Activated CD4-positive, alpha-beta memory T cell treated with anti-CD3 and anti-CD28 coated beads, Interleukin-2, amount 10 ng/mL, durations not matched to agents 7 days and 5 days (primary cell): ENCODE results near the gene SLA2. TPM values are rescaled to one million over a fixed set of nuclear protein-coding genes. Genes with fewer than 3 reads are reported as not detected.
"Not testable (repeated sequence)": the region's sequence is repeated elsewhere in the genome, so short reads cannot be mapped to it uniquely, and the experiment has no call there.

Source experiments
- CTCF ChIA-PET: fragments of 350-600 bp; sonication (Branson Sonifier 250); formaldehyde crosslinking; loops from one replicate; lab custom pipeline; 2021; ENCODE audit warnings: antibody characterized with exemption, inconsistent platforms; lab: Charles Lee
- POLR2A ChIA-PET: fragments of 350-600 bp; sonication (Branson Sonifier 250); formaldehyde crosslinking; loops from one replicate; lab custom pipeline; 2021; ENCODE audit warnings: antibody characterized with exemption; lab: Charles Lee
- DNase-seq: peaks from one replicate; pipeline ENCODE4 v3.0.0-alpha.2; 2020
- H3K27ac Mint-ChIP-seq: one replicate; pipeline ENCODE4 v1.8.0; 2021; ENCODE audit warnings: mild to moderate bottlenecking, mixed read lengths
- H3K27me3 Mint-ChIP-seq: one replicate; pipeline ENCODE4 v1.8.0; 2021; ENCODE audit warnings: mixed read lengths
- H3K36me3 Mint-ChIP-seq: one replicate; pipeline ENCODE4 v1.8.0; 2021; ENCODE audit warnings: low read depth, mixed read lengths
- H3K4me1 Mint-ChIP-seq: one replicate; pipeline ENCODE4 v1.8.0; 2021; ENCODE audit warnings: mixed read lengths
- H3K4me3 Mint-ChIP-seq: one replicate; pipeline ENCODE4 v1.8.0; 2021; ENCODE audit warnings: mild to moderate bottlenecking, mixed read lengths
- H3K9me3 Mint-ChIP-seq: one replicate; pipeline ENCODE4 v1.8.0; 2021; ENCODE audit warnings: mixed read lengths
- total RNA-seq, 2 experiments: library from RNA; stranded (reverse); gene quantifications; one replicate each; pipeline ENCODE4 v1.2.3, GENCODE V29; 2021

SLA2 gene
- total RNA-seq, 2 experiments from 2014 or later, result 78.6 to 79.9 TPM

- no peak overlapping the region for H3K27ac Mint-ChIP-seq
- H3K36me3 Mint-ChIP-seq, result peaks cover 4% of the 10 kb centered on the region
- CTCF ChIA-PET, result interaction anchor here (2.2 kb wide), 1 partner anchor 35 kb away, joined by 11 read pairs; the partner anchor contains the start of gene RAB5IF
- POLR2A ChIA-PET, result interaction anchor here (9.1 kb wide), 1 partner anchor 35 kb away, joined by 113 read pairs; the partner anchor contains the start of gene RAB5IF
- H3K4me3 Mint-ChIP-seq, result no peak overlapping the region
- DNase-seq, result no peak
- no peaks in the 10 kb centered on the region for H3K27me3 Mint-ChIP-seq
- peaks cover 5% of the 10 kb centered on the region for H3K9me3 Mint-ChIP-seq
- peaks cover 18% of the 10 kb centered on the region for H3K4me1 Mint-ChIP-seq
Measured at GRCh38 chr20:36569847-36570429, 76.1 kb downstream of the SLA2 start.

- Mint-ChIP-seq H3K4me3 (no peak overlapping the region), H3K4me1 (peaks cover 7% of the 10 kb centered on the region)
- POLR2A ChIA-PET, result interaction anchor here (0.8 to 1.1 kb wide), 2 partner anchors 9 to 29 kb away, joined by 3 to 5 read pairs; partner anchors contain the start of gene TGIF2
Measured at GRCh38 chr20:36565520-36565919, 80.5 kb downstream of the SLA2 start.

GRCh38 chr20:36564726-36565121 is 81.3 kb downstream of the SLA2 start:
- POLR2A ChIA-PET, result interaction anchor here (0.8 to 1.1 kb wide), 2 partner anchors 9 to 30 kb away, joined by 3 to 5 read pairs; partner anchors contain the start of gene TGIF2
- H3K4me1 Mint-ChIP-seq, result not testable (repeated sequence)
- CTCF ChIA-PET, result interaction anchor here (1.3 kb wide), 1 partner anchor 30 kb away, joined by 3 read pairs; no protein-coding TSS in a partner anchor

More at GRCh38 chr20:36565520-36565919, 80.5 kb downstream of the SLA2 start:
- DNase-seq, result no peak
- no peak overlapping the region for H3K27ac Mint-ChIP-seq
- CTCF ChIA-PET, result interaction anchor here (0.6 to 1.3 kb wide), 2 partner anchors 29 to 65 kb away, joined by 3 to 4 read pairs; no protein-coding TSS in a partner anchor
- H3K27me3 Mint-ChIP-seq, result no peaks in the 10 kb centered on the region
- H3K9me3 Mint-ChIP-seq, result peaks cover 17% of the 10 kb centered on the region
- H3K36me3 Mint-ChIP-seq, result peaks cover 6% of the 10 kb centered on the region

GRCh38 chr20:36564078-36564725 is 81.8 kb downstream of the SLA2 start:
- H3K27ac Mint-ChIP-seq, POLR2A ChIA-PET, DNase-seq, H3K27me3 Mint-ChIP-seq, H3K4me3 Mint-ChIP-seq, H3K4me1 Mint-ChIP-seq, H3K36me3 Mint-ChIP-seq: not testable (repeated sequence)
- CTCF ChIA-PET, result interaction anchor here (1.3 kb wide), 1 partner anchor 31 kb away, joined by 3 read pairs; no protein-coding TSS in a partner anchor
- peaks cover 17% of the 10 kb centered on the region for H3K9me3 Mint-ChIP-seq

More at GRCh38 chr20:36564726-36565121, 81.3 kb downstream of the SLA2 start:
- H3K27ac Mint-ChIP-seq, H3K36me3 Mint-ChIP-seq, DNase-seq, H3K27me3 Mint-ChIP-seq, H3K4me3 Mint-ChIP-seq: not testable (repeated sequence)
- peaks cover 17% of the 10 kb centered on the region for H3K9me3 Mint-ChIP-seq

GRCh38 chr20:36563374-36563773 is 82.6 kb downstream of the SLA2 start:
- peaks cover 17% of the 10 kb centered on the region for H3K9me3 Mint-ChIP-seq

GRCh38 chr20:36562724-36563123 is 83.3 kb downstream of the SLA2 start:
- CTCF ChIA-PET, result no interaction called here
- H3K4me3 Mint-ChIP-seq, result no peak overlapping the region
- peaks cover 6% of the 10 kb centered on the region for H3K36me3 Mint-ChIP-seq
- no peaks in the 10 kb centered on the region for H3K27me3 Mint-ChIP-seq
- DNase-seq, result no peak
- peaks cover 7% of the 10 kb centered on the region for H3K4me1 Mint-ChIP-seq
- H3K27ac Mint-ChIP-seq, result no peak overlapping the region
- peaks cover 17% of the 10 kb centered on the region for H3K9me3 Mint-ChIP-seq
- POLR2A ChIA-PET, result no interaction called here

More at GRCh38 chr20:36563374-36563773, 82.6 kb downstream of the SLA2 start:
- peaks cover 7% of the 10 kb centered on the region for H3K4me1 Mint-ChIP-seq
- DNase-seq, result no peak
- no peak overlapping the region for H3K27ac Mint-ChIP-seq
- CTCF ChIA-PET, result no interaction called here
- H3K36me3 Mint-ChIP-seq, result peaks cover 6% of the 10 kb centered on the region
- POLR2A ChIA-PET, result no interaction called here
- no peak overlapping the region for H3K4me3 Mint-ChIP-seq
- no peaks in the 10 kb centered on the region for H3K27me3 Mint-ChIP-seq

Other genes with a start within 250 kb of the SLA2 start
- 1 to 10 TPM; 1.1 to 1.7 TPM for gene MYL9, start 104.7 kb downstream of the SLA2 start, total RNA-seq
- 10 to 100 TPM; 28.0 to 33.5 TPM for gene TGIF2, start 72.6 kb downstream of the SLA2 start, total RNA-seq
- gene RAB5IF, start 40.4 kb downstream of the SLA2 start, total RNA-seq, result 10 to 100 TPM; 92.8 to 94.1 TPM
- gene NDRG3, start 99.9 kb upstream of the SLA2 start, total RNA-seq, result 10 to 100 TPM; 32.8 to 33.7 TPM
- gene DSN1, start 127.6 kb upstream of the SLA2 start, total RNA-seq, result 10 to 100 TPM; 31.9 to 32.0 TPM
- gene TLDC2, start 229.9 kb upstream of the SLA2 start, total RNA-seq, result not detected